RWPE2 (cell line): ENCODE results near the gene KLHL28.

ENCODE experiments used
- ATAC-seq: fragments of 200-7000 bp; cut with Tn5 transposase; 3 replicates; pipeline ENCODE4 v1.9.1; 2021; ENCODE audit warnings: low read depth
- DNase-seq: peaks from one replicate; pipeline ENCODE4 v3.0.0-alpha.2; 2020; ENCODE audit warnings: low spot score
- H3K27ac ChIP-seq: fragments of 450-650 bp; 2 replicates; pipeline ENCODE4 v1.5.1; 2017; ENCODE audit warnings: mild to moderate bottlenecking; ENCODE audit not compliant: poor library complexity, severe bottlenecking
- H3K27me3 ChIP-seq: fragments of 250-450 bp; sonication (Bioruptor Pico); 2 replicates; pipeline ENCODE4 v1.5.1; 2021; ENCODE audit warnings: mild to moderate bottlenecking, moderate library complexity; ENCODE audit not compliant: insufficient read depth, poor library complexity, severe bottlenecking
- H3K36me3 ChIP-seq: fragments of 250-450 bp; sonication (Bioruptor Pico); 2 replicates; pipeline ENCODE4 v1.5.1; 2020; ENCODE audit warnings: low read depth, mild to moderate bottlenecking, moderate library complexity
- H3K4me1 ChIP-seq: fragments of 250-450 bp; sonication (Bioruptor Pico); 2 replicates; pipeline ENCODE4 v1.5.1; 2021; ENCODE audit warnings: mild to moderate bottlenecking, moderate library complexity; ENCODE audit not compliant: insufficient read depth, poor library complexity, severe bottlenecking
- H3K4me3 ChIP-seq: fragments of 250-450 bp; sonication (Bioruptor Pico); 2 replicates; pipeline ENCODE4 v1.5.1; 2021; ENCODE audit warnings: mild to moderate bottlenecking, moderate library complexity; ENCODE audit not compliant: severe bottlenecking
- H3K9me3 ChIP-seq: fragments of 250-450 bp; sonication (Bioruptor Pico); 2 replicates; pipeline ENCODE4 v1.5.1; 2021; ENCODE audit warnings: mild to moderate bottlenecking, moderate library complexity; ENCODE audit not compliant: severe bottlenecking
- TF ChIP-seq, protein P1 (sequence below): fragments of 450-650 bp; IDR thresholded peaks from one replicate; pipeline ENCODE4 v1.5.1; 2017; ENCODE audit warnings: mild to moderate bottlenecking, moderate library complexity; ENCODE audit not compliant: poor library complexity, severe bottlenecking

KLHL28 gene, protein sequence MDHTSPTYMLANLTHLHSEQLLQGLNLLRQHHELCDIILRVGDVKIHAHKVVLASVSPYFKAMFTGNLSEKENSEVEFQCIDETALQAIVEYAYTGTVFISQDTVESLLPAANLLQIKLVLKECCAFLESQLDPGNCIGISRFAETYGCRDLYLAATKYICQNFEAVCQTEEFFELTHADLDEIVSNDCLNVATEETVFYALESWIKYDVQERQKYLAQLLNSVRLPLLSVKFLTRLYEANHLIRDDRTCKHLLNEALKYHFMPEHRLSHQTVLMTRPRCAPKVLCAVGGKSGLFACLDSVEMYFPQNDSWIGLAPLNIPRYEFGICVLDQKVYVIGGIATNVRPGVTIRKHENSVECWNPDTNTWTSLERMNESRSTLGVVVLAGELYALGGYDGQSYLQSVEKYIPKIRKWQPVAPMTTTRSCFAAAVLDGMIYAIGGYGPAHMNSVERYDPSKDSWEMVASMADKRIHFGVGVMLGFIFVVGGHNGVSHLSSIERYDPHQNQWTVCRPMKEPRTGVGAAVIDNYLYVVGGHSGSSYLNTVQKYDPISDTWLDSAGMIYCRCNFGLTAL

DNA sequence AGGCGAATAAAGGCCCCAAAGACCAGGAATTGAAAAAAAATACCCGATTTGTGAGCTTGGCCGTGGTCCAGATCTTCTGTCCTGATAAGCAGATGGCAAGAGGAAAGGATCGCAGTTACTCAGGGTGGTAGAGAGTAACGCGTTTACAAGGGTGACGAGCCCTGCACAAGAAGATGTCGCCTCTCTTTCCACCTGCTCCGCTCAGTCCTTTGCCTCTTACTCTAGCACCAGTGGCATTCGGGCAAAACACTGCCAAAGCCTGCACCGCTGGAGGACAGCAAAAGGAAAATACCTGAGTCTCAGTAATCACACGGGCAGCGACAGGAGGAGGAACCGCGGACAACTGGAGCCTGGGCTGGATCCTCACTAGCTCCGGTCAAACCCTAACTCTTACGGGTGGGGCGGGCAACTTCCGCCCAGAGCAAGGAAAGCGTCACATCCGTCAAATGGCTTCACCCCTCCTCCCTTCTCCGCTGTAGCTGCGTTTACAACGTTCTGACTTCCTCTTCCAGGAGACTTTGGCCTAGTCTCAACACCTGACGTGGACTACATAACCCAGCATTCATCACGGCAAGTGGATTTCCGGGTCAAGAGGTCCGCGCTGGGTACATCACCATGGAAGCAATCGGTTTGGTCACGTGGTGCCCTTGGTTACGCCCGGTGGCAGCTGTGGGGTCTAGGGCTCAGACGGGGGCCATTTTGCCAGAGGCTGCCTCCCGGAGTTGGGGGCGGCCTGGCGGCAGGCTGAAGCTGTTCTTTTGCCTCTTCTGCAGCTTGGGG is at the start of gene KLHL28, which contains the start of gene TOGARAM1:
TSS of gene KLHL28 (minus strand) at position 394 of the 780 bp plus-strand sequence. CDS start 16,019 bp downstream, outside the sequence.
TSS of gene TOGARAM1 (plus strand) at position 637 of the 780 bp plus-strand sequence. CDS start 232 bp downstream, outside the sequence.
- Histone ChIP-seq H3K9me3 (no peaks in the 10 kb centered on the region), H3K27ac (peak within 1 kb of the TSS; percentile 62), H3K36me3 (no peaks in the 10 kb centered on the region), H3K4me1 (peaks cover 15% of the 10 kb centered on the region), H3K27me3 (no peaks in the 10 kb centered on the region), H3K4me3 (peak within 1 kb of the TSS; percentile 63)
- peak; percentile 82 for ATAC-seq
- peak; percentile 99 for DNase-seq
- TF ChIP-seq, protein P1, sequence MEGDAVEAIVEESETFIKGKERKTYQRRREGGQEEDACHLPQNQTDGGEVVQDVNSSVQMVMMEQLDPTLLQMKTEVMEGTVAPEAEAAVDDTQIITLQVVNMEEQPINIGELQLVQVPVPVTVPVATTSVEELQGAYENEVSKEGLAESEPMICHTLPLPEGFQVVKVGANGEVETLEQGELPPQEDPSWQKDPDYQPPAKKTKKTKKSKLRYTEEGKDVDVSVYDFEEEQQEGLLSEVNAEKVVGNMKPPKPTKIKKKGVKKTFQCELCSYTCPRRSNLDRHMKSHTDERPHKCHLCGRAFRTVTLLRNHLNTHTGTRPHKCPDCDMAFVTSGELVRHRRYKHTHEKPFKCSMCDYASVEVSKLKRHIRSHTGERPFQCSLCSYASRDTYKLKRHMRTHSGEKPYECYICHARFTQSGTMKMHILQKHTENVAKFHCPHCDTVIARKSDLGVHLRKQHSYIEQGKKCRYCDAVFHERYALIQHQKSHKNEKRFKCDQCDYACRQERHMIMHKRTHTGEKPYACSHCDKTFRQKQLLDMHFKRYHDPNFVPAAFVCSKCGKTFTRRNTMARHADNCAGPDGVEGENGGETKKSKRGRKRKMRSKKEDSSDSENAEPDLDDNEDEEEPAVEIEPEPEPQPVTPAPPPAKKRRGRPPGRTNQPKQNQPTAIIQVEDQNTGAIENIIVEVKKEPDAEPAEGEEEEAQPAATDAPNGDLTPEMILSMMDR: no peak

DNA sequence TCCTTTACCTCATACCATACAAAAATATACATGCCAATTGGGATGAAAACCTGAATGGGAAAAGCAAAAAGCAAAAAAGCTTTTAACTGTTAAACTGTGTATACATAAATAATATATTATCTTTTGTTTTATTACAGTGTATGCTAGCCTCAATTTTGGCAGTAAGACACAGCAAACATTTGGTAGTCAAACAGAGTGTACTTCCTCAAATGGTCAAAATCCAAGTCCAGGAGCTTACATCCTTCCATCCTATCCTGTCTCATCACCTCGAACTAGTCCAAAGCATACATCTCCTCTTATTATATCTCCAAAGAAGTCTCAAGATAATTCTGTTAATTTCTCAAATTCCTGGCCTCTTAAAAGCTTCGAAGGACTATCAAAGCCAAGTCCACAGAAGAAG is 42.2 kb upstream of the KLHL28 start:
- ATAC-seq: no peak
- TF ChIP-seq, protein P1: no peak
- Histone ChIP-seq H3K4me1 (no peaks in the 10 kb centered on the region), H3K27ac (no peak overlapping the region), H3K27me3 (no peaks in the 10 kb centered on the region), H3K4me3 (no peak overlapping the region), H3K36me3 (peaks cover 54% of the 10 kb centered on the region), H3K9me3 (no peaks in the 10 kb centered on the region)
- DNase-seq: no peak

DNA sequence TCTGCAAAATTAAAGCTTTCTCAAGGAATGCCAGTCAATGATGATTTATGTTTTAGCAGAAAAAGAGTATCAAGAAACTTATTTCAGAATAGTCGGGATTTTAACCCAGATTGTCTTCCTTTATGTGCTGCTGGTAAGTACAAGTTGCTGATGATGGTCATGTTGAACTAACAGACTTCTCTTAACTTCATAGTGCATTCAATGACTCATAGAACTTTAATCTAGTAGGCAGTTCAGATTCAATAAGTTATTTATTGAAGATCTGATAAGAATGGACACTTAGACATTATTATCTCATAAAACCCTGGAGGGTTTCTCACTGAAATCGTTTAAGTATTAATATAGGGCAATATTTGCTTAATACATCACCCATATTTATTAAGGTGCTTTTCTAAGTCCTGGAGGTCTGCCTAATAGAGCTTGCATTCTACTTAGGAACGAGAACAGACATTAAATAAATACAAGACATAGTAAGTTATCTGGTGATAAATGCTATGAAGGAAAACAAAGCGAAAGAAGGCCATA is 34.1 kb upstream of the KLHL28 start:
- Histone ChIP-seq H3K27me3 (no peaks in the 10 kb centered on the region), H3K9me3 (no peaks in the 10 kb centered on the region), H3K36me3 (peaks cover 19% of the 10 kb centered on the region), H3K4me1 (no peaks in the 10 kb centered on the region), H3K27ac (no peak overlapping the region), H3K4me3 (no peak overlapping the region)
- DNase-seq: no peak
- ATAC-seq: no peak
- TF ChIP-seq, protein P1: no peak

DNA sequence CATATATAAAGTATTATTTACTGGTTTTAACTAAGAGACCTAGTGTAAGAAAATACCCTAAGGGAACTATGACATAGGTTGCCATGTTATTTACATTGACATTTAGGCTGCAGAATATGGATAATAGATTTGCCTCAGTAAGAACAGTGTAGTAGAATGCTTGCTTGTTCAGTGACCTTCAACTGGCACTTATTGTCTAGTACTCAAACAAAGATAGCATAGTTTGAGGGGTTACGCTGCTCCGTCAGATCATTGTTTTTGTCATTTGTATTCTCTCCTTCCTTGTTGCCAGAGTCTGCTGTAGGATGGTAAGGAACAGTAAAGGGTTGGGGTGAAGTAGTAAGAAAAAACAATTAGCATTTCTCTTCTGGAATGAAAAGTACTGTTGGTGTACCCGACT is 33.4 kb upstream of the KLHL28 start:
- Histone ChIP-seq H3K27me3 (no peaks in the 10 kb centered on the region), H3K4me1 (no peaks in the 10 kb centered on the region), H3K4me3 (no peak overlapping the region), H3K36me3 (peaks cover 14% of the 10 kb centered on the region), H3K27ac (no peak overlapping the region), H3K9me3 (no peaks in the 10 kb centered on the region)
- TF ChIP-seq, protein P1: no peak
- DNase-seq (no peak), ATAC-seq (no peak)
